Hepatocyte (in vitro differentiated cells): ENCODE data around the gene ASAP2. TPM values are rescaled to one million over a fixed set of nuclear protein-coding genes. Genes with fewer than 3 reads are reported as not detected.

Source experiments
- DNase-seq: peaks from one replicate; pipeline ENCODE4 v3.0.0-alpha.2; 2016; ENCODE audit warnings: low spot score
- H2AFZ ChIP-seq: fragments of 200-600 bp; sonication (generic); 2 replicates; pipeline ENCODE4 v1.6.0; 2016; ENCODE audit warnings: antibody characterized with exemption, mild to moderate bottlenecking
- H3K27ac ChIP-seq: fragments of 200-600 bp; sonication (generic); 2 replicates; pipeline ENCODE4 v1.5.1; 2016; ENCODE audit warnings: mild to moderate bottlenecking
- H3K27me3 ChIP-seq: fragments of 200-600 bp; sonication (generic); 2 replicates; pipeline ENCODE4 v1.6.1; 2016
- H3K36me3 ChIP-seq: fragments of 200-600 bp; sonication (generic); replicated peaks from 2 replicates; pipeline ENCODE4 v1.5.1; 2016; ENCODE audit warnings: low read depth; ENCODE audit not compliant: insufficient read depth
- H3K4me1 ChIP-seq: fragments of 200-600 bp; sonication (generic); 2 replicates; pipeline ENCODE4 v1.5.1; 2016; ENCODE audit warnings: mild to moderate bottlenecking, moderate library complexity; ENCODE audit not compliant: insufficient read depth
- H3K4me2 ChIP-seq: fragments of 200-600 bp; sonication (generic); 2 replicates; pipeline ENCODE4 v1.6.0; 2016
- H3K4me3 ChIP-seq: fragments of 200-600 bp; sonication (generic); 2 replicates; pipeline ENCODE4 v1.5.1; 2016; ENCODE audit warnings: mild to moderate bottlenecking
- H3K79me2 ChIP-seq: fragments of 200-600 bp; sonication (generic); 2 replicates; pipeline ENCODE4 v1.6.0; 2017; ENCODE audit warnings: mild to moderate bottlenecking
- H3K9me2 ChIP-seq: fragments of 200-600 bp; sonication (generic); replicated peaks from 2 replicates; pipeline ENCODE4 v1.6.0; 2017; ENCODE audit warnings: mild to moderate bottlenecking; ENCODE audit not compliant: insufficient read depth
- H3K9me3 ChIP-seq: fragments of 200-600 bp; sonication (generic); 2 replicates; pipeline ENCODE4 v1.5.1; 2016; ENCODE audit warnings: low read depth, mild to moderate bottlenecking
- H4K20me1 ChIP-seq: fragments of 200-600 bp; sonication (generic); 2 replicates; pipeline ENCODE4 v1.6.0; 2016; ENCODE audit warnings: mild to moderate bottlenecking; ENCODE audit not compliant: insufficient read depth, poor library complexity, severe bottlenecking
- CTCF ChIP-seq: fragments of 200-600 bp; sonication (generic); IDR thresholded peaks from 2 replicates; pipeline ENCODE4 v1.5.1; 2016; ENCODE audit warnings: antibody characterized with exemption, mild to moderate bottlenecking; ENCODE audit not compliant: poor library complexity
- EZH2 ChIP-seq: fragments of 200-600 bp; sonication (generic); IDR thresholded peaks from 2 replicates; pipeline ENCODE4 v1.6.1; 2016; ENCODE audit warnings: antibody characterized with exemption, mild to moderate bottlenecking, borderline replicate concordance
- EZH2phosphoT487 ChIP-seq: fragments of 200-600 bp; sonication (generic); IDR thresholded peaks from one replicate; pipeline ENCODE4 v1.6.1; 2018; ENCODE audit warnings: antibody characterized with exemption, mild to moderate bottlenecking, low read depth, moderate library complexity; ENCODE audit not compliant: unreplicated experiment, severe bottlenecking
- WGBS: methylation state at CpG from one replicate; pipeline ENCODE4 v1.1.6; 2016; ENCODE audit warnings: low lambda C conversion rate; ENCODE audit errors: missing lambda C conversion rate; 5-methylcytosine and 5-hydroxymethylcytosine counted together
- polyA plus RNA-seq: library from polyadenylated mRNA; unstranded; fragments of >200 nt; fragmentation: Nextera tagmentation; extraction: Ambion mirVana; gene quantifications from 2 replicates; pipeline ENCODE4 v1.2.1, GENCODE V29; 2016
- total RNA-seq: library from RNA; depleted of rRNA; stranded (reverse); fragments of >200 nt; gene quantifications from 2 replicates; pipeline ENCODE4 v1.2.3, GENCODE V29; 2014

Gene ASAP2
- total and polyA plus RNA-seq, 2 experiments from 2014 or later = 13.7 to 21.3 TPM

GRCh38 chr2:9260464-9260918 is 53.9 kb downstream of the ASAP2 start:
- Histone ChIP-seq H2AFZ (no peak overlapping the region), H3K9me2 (no peaks in the 10 kb centered on the region), H3K4me3 (no peak overlapping the region), H3K79me2 (peaks cover 88% of the 10 kb centered on the region), H3K27ac (no peak overlapping the region), H4K20me1 (peaks cover 14% of the 10 kb centered on the region), H3K4me1 (peaks cover 38% of the 10 kb centered on the region), H3K4me2 (no peak overlapping the region), H3K9me3 (no peaks in the 10 kb centered on the region), H3K27me3 (no peaks in the 10 kb centered on the region), H3K36me3 (no peaks in the 10 kb centered on the region)
- no peak for TF ChIP-seq CTCF
- TF ChIP-seq EZH2phosphoT487 = no peak
- no peak for TF ChIP-seq EZH2
- no peak for DNase-seq
- WGBS = 89% methylated on average over 6 of the region's 6 CpGs

- TF ChIP-seq EZH2phosphoT487 (no peak), CTCF (no peak), EZH2 (no peak)
- no peaks in the 10 kb centered on the region for H3K9me3 ChIP-seq
- H3K79me2 ChIP-seq = peaks cover 87% of the 10 kb centered on the region
- no peak overlapping the region for H2AFZ ChIP-seq
- H3K9me2 ChIP-seq = no peaks in the 10 kb centered on the region
- no peak overlapping the region for H3K27ac ChIP-seq
- H4K20me1 ChIP-seq = peaks cover 14% of the 10 kb centered on the region
- no peak for DNase-seq
- no peak overlapping the region for H3K4me3 ChIP-seq
- peak overlapping the region; percentile 2 for H3K4me2 ChIP-seq
- WGBS = 79% methylated on average over 6 of the region's 6 CpGs
- H3K4me1 ChIP-seq = peaks cover 38% of the 10 kb centered on the region
- no peaks in the 10 kb centered on the region for H3K27me3 ChIP-seq
- H3K36me3 ChIP-seq = no peaks in the 10 kb centered on the region
Observed at GRCh38 chr2:9261231-9261883, 54.7 kb downstream of the ASAP2 start.

GRCh38 chr2:9262671-9263171 is 56.1 kb downstream of the ASAP2 start:
- Histone ChIP-seq H3K9me3 (no peaks in the 10 kb centered on the region), H3K36me3 (no peaks in the 10 kb centered on the region), H3K27me3 (no peaks in the 10 kb centered on the region), H3K4me1 (peaks cover 32% of the 10 kb centered on the region), H3K79me2 (peaks cover 85% of the 10 kb centered on the region), H3K4me3 (no peak overlapping the region), H3K4me2 (no peak overlapping the region), H2AFZ (no peak overlapping the region), H3K9me2 (no peaks in the 10 kb centered on the region), H3K27ac (no peak overlapping the region), H4K20me1 (peaks cover 7% of the 10 kb centered on the region)
- DNase-seq = no peak
- 65% methylated on average over 14 of the region's 14 CpGs for WGBS
- TF ChIP-seq EZH2phosphoT487 = no peak
- no peak for TF ChIP-seq EZH2
- TF ChIP-seq CTCF = no peak
